ENCODE results near the gene BCAS1.

The BCAS1 gene

GRCh38 chr20:53947501-53948195 is 122.7 kb downstream of the BCAS1 start:
- Histone ChIP-seq H3K9ac (ENCODE audit: insufficient read length, low read depth) (no peak overlapping the region), H3K4me3 (ENCODE audit: insufficient read length, low read depth) (no peak overlapping the region), H3K27me3 (ENCODE audit: insufficient read depth, insufficient read length) (no peaks in the 10 kb centered on the region), H3K36me3 (ENCODE audit: insufficient read depth, insufficient read length, low read length) (no peaks in the 10 kb centered on the region), H3K4me1 (ENCODE audit: insufficient read depth, insufficient read length) (no peaks in the 10 kb centered on the region), H3K9me3 (ENCODE audit: insufficient read depth, low read length) (peaks cover 8% of the 10 kb centered on the region)
- TF ChIP-seq YY1 (IDR thresholded peaks at IDR 0.05; ENCODE audit: insufficient read depth, insufficient read length) (no peak), SUZ12 (IDR thresholded peaks at IDR 0.05; ENCODE audit: extremely low read depth, insufficient read depth, insufficient read length) (no peak), ZNF274 (IDR thresholded peaks at IDR 0.05; ENCODE audit: low read depth, low read length) (no peak)
- DNase-seq (ENCODE audit: low read depth, low spot score), result no peak

- Histone ChIP-seq H3K4me1 (ENCODE audit: insufficient read depth, insufficient read length) (no peaks in the 10 kb centered on the region), H3K4me3 (ENCODE audit: insufficient read length, low read depth) (no peak overlapping the region), H3K9ac (ENCODE audit: insufficient read length, low read depth) (no peak overlapping the region), H3K9me3 (ENCODE audit: insufficient read depth, low read length) (no peaks in the 10 kb centered on the region), H3K27me3 (ENCODE audit: insufficient read depth, insufficient read length) (no peaks in the 10 kb centered on the region), H3K36me3 (ENCODE audit: insufficient read depth, insufficient read length, low read length) (no peaks in the 10 kb centered on the region)
- TF ChIP-seq ZNF274 (IDR thresholded peaks at IDR 0.05; ENCODE audit: low read depth, low read length) (no peak), YY1 (IDR thresholded peaks at IDR 0.05; ENCODE audit: insufficient read depth, insufficient read length) (no peak), SUZ12 (IDR thresholded peaks at IDR 0.05; ENCODE audit: extremely low read depth, insufficient read depth, insufficient read length) (no peak)
- no peak for DNase-seq (ENCODE audit: low read depth, low spot score)
These were observed 124.3 kb downstream of the BCAS1 start for GRCh38 chr20:53946106-53946505.

GRCh38 chr20:53945478-53945877 is 124.9 kb downstream of the BCAS1 start:
- no peaks in the 10 kb centered on the region for H3K4me1 ChIP-seq (ENCODE audit: insufficient read depth, insufficient read length)
- no peaks in the 10 kb centered on the region for H3K36me3 ChIP-seq (ENCODE audit: insufficient read depth, insufficient read length, low read length)
- DNase-seq (ENCODE audit: low read depth, low spot score), result no peak
- no peak overlapping the region for H3K9ac ChIP-seq (ENCODE audit: insufficient read length, low read depth)
- H3K9me3 ChIP-seq (ENCODE audit: insufficient read depth, low read length), result no peaks in the 10 kb centered on the region
- no peaks in the 10 kb centered on the region for H3K27me3 ChIP-seq (ENCODE audit: insufficient read depth, insufficient read length)
- H3K4me3 ChIP-seq (ENCODE audit: insufficient read length, low read depth), result no peak overlapping the region
- TF ChIP-seq YY1 (IDR thresholded peaks at IDR 0.05; ENCODE audit: insufficient read depth, insufficient read length) (no peak), SUZ12 (IDR thresholded peaks at IDR 0.05; ENCODE audit: extremely low read depth, insufficient read depth, insufficient read length) (no peak), ZNF274 (IDR thresholded peaks at IDR 0.05; ENCODE audit: low read depth, low read length) (no peak)

GRCh38 chr20:53944796-53945195 is 125.6 kb downstream of the BCAS1 start:
- DNase-seq (ENCODE audit: low read depth, low spot score), result no peak
- Histone ChIP-seq H3K9me3 (ENCODE audit: insufficient read depth, low read length) (no peaks in the 10 kb centered on the region), H3K9ac (ENCODE audit: insufficient read length, low read depth) (no peak overlapping the region), H3K4me1 (ENCODE audit: insufficient read depth, insufficient read length) (no peaks in the 10 kb centered on the region), H3K36me3 (ENCODE audit: insufficient read depth, insufficient read length, low read length) (no peaks in the 10 kb centered on the region), H3K27me3 (ENCODE audit: insufficient read depth, insufficient read length) (no peaks in the 10 kb centered on the region), H3K4me3 (ENCODE audit: insufficient read length, low read depth) (no peak overlapping the region)
- no peak for TF ChIP-seq SUZ12 (IDR thresholded peaks at IDR 0.05; ENCODE audit: extremely low read depth, insufficient read depth, insufficient read length)
- no peak for TF ChIP-seq ZNF274 (IDR thresholded peaks at IDR 0.05; ENCODE audit: low read depth, low read length)
- TF ChIP-seq YY1 (IDR thresholded peaks at IDR 0.05; ENCODE audit: insufficient read depth, insufficient read length), result no peak

- no peaks in the 10 kb centered on the region for H3K4me1 ChIP-seq (ENCODE audit: insufficient read depth, insufficient read length)
- DNase-seq (ENCODE audit: low read depth, low spot score), result no peak
- no peak for TF ChIP-seq YY1 (IDR thresholded peaks at IDR 0.05; ENCODE audit: insufficient read depth, insufficient read length)
- no peak for TF ChIP-seq SUZ12 (IDR thresholded peaks at IDR 0.05; ENCODE audit: extremely low read depth, insufficient read depth, insufficient read length)
- TF ChIP-seq ZNF274 (IDR thresholded peaks at IDR 0.05; ENCODE audit: low read depth, low read length), result no peak
- H3K9ac ChIP-seq (ENCODE audit: insufficient read length, low read depth), result no peak overlapping the region
- H3K9me3 ChIP-seq (ENCODE audit: insufficient read depth, low read length), result no peaks in the 10 kb centered on the region
- no peak overlapping the region for H3K4me3 ChIP-seq (ENCODE audit: insufficient read length, low read depth)
- H3K36me3 ChIP-seq (ENCODE audit: insufficient read depth, insufficient read length, low read length), result no peaks in the 10 kb centered on the region
- no peaks in the 10 kb centered on the region for H3K27me3 ChIP-seq (ENCODE audit: insufficient read depth, insufficient read length)
These were observed 126.7 kb downstream of the BCAS1 start for GRCh38 chr20:53943522-53944291.

- no peaks in the 10 kb centered on the region for H3K9me3 ChIP-seq (ENCODE audit: insufficient read depth, low read length)
- no peak for DNase-seq (ENCODE audit: low read depth, low spot score)
- no peak overlapping the region for H3K9ac ChIP-seq (ENCODE audit: insufficient read length, low read depth)
- no peaks in the 10 kb centered on the region for H3K36me3 ChIP-seq (ENCODE audit: insufficient read depth, insufficient read length, low read length)
- H3K27me3 ChIP-seq (ENCODE audit: insufficient read depth, insufficient read length), result no peaks in the 10 kb centered on the region
- H3K4me1 ChIP-seq (ENCODE audit: insufficient read depth, insufficient read length), result no peaks in the 10 kb centered on the region
- TF ChIP-seq SUZ12 (IDR thresholded peaks at IDR 0.05; ENCODE audit: extremely low read depth, insufficient read depth, insufficient read length), result no peak
- TF ChIP-seq ZNF274 (IDR thresholded peaks at IDR 0.05; ENCODE audit: low read depth, low read length), result no peak
- TF ChIP-seq YY1 (IDR thresholded peaks at IDR 0.05; ENCODE audit: insufficient read depth, insufficient read length), result no peak
- no peak overlapping the region for H3K4me3 ChIP-seq (ENCODE audit: insufficient read length, low read depth)
These were observed 127.4 kb downstream of the BCAS1 start for GRCh38 chr20:53942973-53943372.

- Histone ChIP-seq H3K4me3 (ENCODE audit: insufficient read length, low read depth) (no peak overlapping the region), H3K4me1 (ENCODE audit: insufficient read depth, insufficient read length) (no peaks in the 10 kb centered on the region), H3K27me3 (ENCODE audit: insufficient read depth, insufficient read length) (no peaks in the 10 kb centered on the region), H3K9ac (ENCODE audit: insufficient read length, low read depth) (no peak overlapping the region), H3K36me3 (ENCODE audit: insufficient read depth, insufficient read length, low read length) (no peaks in the 10 kb centered on the region), H3K9me3 (ENCODE audit: insufficient read depth, low read length) (no peaks in the 10 kb centered on the region)
- TF ChIP-seq ZNF274 (IDR thresholded peaks at IDR 0.05; ENCODE audit: low read depth, low read length) (no peak), YY1 (IDR thresholded peaks at IDR 0.05; ENCODE audit: insufficient read depth, insufficient read length) (no peak), SUZ12 (IDR thresholded peaks at IDR 0.05; ENCODE audit: extremely low read depth, insufficient read depth, insufficient read length) (no peak)
- DNase-seq (ENCODE audit: low read depth, low spot score), result no peak
These were observed 128.0 kb downstream of the BCAS1 start for GRCh38 chr20:53942472-53942816.

Data from NT2/D1 (cell line).